NCI-H2227 (cell line): ENCODE measurements around the gene CELF2.

Source experiments
- DNase-seq: peaks from one replicate; lab custom pipeline; 2025; ENCODE audit not compliant: unreplicated experiment; lab: John Stamatoyannopoulos, UW

The CELF2 gene

DNA sequence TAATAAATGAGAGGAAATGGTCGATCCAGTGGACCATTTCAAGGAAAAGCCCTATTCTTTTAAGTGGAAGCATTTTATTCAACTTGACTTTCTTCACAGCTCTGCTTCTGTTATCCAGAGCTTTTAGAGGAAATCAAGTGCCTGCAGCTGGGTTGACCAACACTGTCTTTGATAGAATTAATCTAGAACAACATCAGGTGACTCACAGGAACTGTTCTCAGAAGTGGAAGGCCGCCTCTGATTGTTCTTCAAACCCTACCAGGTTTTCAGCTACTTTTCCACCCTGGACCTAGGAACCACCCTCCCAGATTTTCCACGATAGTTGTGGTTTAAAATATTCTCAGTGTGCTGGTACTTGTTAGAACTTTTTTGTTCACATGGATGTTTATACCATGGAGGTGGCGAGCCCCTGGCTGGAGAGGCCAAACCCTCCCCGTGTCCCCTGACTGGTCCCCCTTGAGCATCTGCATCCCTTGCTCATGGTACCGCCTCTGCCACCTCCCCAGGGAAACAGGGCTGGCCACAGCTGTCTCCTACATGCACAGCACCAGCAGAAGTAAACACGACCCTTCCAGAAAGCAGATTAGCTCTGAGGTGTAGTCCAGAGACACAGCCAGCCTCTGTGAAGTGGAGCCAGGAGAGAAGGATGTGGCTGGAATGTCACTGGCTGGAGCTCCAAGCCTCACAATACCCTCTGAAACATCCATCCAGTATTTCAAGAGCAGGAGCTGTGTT lies 300.4 kb downstream of the CELF2 start:
- no peak for DNase-seq

DNA sequence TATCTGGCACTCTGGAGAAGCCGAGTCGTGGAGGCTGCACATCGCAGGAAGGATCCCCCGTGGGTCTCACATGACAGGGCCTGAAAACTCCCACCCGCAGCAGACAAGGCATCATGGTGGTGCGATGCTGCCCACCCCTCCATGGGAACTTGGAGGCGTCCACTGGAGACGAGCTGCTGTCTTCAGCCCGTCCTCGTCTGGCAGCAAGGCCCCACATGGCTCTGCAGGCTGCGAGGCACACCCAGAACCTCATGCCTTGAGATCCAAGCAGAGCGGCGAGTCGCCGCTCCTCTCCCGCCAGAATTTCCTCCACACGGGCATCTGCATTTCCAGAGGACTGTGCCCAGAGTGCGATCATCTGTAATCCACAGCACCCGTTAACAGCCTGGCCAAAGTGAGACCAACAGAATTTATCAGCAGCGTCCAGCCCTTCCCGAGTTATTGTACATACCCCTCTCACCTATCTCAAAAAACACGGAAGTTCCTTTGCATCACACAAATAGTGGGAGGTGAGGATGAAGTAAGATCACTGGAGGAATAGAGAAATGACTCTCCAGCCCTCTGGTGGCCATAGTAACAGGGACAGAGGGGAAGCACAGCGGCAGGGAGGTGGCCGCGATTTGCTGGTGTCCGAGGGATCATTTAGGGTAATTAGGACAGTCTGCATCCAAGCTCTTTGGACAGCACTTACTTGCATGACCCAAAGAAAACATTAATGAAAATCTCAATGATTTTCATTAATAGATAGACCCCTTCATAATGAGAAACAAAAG lies 301.3 kb downstream of the CELF2 start:
- DNase-seq: no peak

DNA sequence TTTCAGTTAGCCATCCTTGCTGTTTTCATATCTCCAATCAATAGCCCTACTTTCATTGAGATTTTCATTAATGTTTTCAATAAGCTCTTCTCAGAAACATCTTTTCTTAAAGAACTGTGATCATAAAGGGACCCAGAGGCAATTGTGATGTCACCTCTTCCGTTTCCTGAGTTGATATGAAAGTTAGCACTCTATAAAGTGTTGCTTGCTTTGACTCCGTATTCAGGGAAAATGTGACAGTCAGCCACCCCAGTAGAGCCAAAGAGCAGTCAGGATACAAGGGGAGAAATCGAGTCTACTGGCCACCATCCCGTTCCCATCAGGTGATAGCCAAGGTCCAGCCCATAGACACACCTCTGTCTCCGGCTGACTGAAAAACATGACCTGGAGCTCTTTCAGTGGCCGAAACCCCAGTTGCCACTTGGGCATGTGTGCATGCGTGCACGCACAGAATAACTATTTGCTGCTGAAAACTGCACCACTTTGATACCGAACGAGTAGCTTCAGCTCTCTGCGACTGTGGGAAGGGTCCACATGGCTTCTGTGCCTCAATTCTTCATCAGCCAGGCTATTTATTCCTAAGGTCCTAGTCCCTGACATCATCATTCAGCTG lies 302.4 kb downstream of the CELF2 start:
- no peak for DNase-seq

GRCh38 chr10:11320809-11321520 lies 303.3 kb downstream of the CELF2 start:
- no peak for DNase-seq

GRCh38 chr10:11322698-11323097 lies 305.0 kb downstream of the CELF2 start:
- no peak for DNase-seq

DNA sequence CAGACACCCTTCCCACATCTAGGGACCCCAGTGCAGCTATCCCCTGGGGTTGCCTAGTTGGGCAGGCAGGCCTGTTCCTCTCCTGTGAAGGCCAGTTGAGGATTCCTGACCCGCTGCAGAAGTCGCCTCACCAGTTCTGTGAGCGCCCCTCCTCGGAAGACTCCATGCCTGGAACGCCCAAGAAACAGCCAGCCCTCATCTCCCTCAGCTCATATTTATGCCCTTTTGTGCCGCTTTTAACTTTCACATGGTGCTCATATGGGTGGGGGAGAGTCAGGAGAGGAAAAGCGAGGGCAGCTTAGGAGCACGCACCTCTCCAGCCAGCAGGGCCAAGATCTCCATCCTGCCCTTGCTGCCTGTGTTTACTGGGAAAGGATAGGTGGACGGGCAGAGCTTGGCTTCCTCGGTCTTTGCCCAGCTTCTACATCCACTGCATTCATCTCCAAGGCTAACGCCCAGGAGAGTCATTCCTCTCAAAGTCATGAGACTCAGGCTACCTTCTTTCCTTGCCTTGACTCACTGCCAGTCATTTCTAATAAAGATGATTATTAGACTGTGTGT lies 307.2 kb downstream of the CELF2 start:
- no peak for DNase-seq

- no peak for DNase-seq
Observed at GRCh38 chr10:11325817-11326216, 308.1 kb downstream of the CELF2 start.

DNA sequence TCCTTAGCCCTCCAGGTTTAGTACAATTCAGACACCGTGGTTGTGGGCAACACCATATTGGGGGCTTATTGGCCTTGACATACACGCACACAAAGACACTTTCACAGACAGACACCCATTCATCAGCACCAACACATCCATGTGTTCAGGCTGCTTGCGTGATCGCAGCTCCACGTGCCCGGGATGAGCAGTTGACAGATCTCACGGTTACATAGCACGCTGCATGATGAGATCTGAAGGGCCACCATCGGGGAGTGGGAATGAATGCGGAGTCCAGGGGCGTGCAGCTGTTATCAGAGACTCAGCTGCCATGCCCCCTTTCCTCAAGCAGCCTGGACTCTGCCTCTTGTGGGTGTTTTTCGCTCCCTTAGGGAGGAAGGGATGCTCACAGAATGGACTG lies 308.6 kb downstream of the CELF2 start:
- DNase-seq: no peak

DNA sequence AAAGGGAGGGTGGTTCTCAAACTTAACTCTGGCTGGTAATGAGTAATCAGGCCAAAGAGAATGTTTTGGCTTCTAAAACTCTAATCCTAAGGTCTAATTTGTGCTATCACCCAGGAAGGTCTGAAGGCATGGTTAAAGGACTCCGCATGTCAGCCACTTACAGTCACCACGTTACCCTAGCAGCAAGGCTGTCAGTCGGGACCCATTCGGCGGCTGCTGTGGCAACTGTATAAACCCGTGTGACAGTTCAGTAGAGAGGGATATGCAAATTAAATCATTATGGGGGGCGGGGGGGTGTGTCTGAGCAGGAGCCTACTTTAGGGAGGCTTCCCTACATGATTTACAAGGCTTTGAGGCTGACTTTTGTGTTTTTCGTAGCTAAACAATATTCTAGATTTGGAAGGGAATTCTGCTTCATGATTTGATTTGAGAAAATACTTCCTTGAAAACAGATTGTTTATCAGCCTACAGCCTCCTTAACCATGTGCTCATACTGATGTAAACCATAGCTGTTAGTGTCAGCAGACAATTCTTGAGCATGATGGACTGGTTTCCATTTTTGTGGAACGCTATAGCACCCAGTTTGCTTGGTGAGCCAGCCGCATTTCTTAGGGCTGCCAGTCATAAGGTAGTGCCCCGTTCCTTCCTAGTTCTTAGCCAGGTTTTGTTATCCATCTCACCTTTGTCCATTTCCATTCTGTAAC lies 309.4 kb downstream of the CELF2 start:
- DNase-seq: no peak

DNA sequence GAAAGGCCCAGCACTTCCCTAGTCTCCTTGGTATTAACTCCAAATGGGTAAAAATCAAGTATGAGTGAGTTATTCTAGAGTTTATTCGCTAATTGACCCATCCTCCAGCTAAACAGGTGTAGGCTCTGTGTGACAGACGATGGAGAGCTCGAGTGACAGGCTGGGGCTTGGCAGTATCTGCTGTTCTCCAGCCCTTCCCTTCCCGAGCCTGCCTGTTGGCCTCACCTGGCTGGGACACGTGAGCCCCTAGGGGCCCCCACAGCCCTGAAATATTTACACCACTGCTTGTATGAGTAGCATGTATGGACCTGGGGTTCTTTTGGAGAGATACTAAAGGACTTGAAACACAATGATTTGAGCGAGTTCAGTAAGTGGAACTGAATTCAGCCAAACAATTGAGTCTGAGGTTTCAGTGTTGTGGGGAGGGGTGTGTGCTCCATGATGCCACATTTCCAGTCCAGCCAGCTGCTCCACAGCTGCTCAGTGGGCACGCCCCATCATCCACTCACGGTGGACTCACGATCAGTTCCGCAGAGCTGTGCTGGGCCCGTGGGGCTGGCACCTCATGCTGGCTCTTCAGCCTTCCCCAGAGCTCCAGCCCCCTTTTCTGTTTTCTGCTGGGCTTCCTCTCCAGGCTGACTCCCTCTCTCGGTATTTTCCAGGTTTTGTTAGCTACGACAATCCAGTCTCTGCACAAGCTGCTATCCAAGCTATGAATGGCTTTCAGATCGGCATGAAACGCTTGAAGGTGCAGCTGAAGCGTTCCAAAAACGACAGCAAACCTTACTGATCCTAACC lies 310.8 kb downstream of the CELF2 start:
- no peak for DNase-seq

GRCh38 chr10:11329062-11329673 lies 311.5 kb downstream of the CELF2 start:
- DNase-seq: no peak

DNA sequence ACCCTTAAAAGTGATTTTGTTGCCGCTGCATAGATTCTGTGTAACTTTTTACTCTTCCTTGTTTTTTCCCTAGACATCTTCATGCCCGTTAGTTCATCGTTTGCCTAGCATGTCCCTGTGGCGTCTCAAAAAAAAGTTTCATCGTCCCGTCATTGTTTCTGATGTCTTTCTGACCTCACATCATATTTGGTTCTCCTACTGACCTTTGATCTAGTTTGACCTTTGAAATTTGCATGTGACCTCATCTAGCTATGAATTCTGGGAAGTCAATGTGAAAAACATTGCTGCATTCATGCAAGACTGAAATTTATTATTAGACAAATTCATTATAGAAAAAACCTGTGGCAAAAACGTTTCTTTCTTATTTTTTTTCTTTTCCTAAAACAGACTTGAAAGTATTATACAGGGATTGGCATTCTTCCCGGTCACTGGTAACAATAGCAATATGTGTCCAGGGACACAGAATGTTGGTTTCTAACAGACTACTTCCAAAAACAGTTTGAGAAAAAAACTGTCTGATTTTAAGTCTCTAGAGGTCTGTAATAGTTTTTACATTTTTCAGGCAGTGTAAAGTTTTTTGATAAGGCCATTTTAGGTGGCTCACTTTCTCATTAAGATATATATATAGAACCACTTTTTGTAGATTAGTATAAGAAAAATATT lies 312.8 kb downstream of the CELF2 start:
- DNase-seq: no peak

- DNase-seq: no peak
Observed at GRCh38 chr10:11331046-11331577, 313.4 kb downstream of the CELF2 start.

DNA sequence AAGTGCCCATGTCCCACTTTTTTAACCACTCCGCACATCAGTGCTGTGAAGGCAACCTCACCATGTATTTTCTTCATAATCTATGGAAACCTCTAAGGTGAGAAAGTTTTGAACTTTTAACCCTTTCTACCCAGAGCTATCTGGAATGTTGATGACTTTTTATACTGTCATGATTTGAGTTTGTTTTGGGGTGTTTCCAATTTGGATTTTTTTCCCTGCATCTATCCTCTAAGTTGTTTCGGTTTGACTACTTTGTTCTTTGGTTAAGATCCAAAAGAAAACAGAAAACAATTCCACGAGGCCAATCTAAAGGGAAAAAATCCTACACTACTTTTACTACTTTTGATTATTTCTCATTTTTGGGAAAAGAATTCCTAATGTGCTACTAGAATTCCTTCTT lies 314.1 kb downstream of the CELF2 start:
- no peak for DNase-seq

GRCh38 chr10:11332846-11333245 lies 315.2 kb downstream of the CELF2 start:
- no peak for DNase-seq

DNA sequence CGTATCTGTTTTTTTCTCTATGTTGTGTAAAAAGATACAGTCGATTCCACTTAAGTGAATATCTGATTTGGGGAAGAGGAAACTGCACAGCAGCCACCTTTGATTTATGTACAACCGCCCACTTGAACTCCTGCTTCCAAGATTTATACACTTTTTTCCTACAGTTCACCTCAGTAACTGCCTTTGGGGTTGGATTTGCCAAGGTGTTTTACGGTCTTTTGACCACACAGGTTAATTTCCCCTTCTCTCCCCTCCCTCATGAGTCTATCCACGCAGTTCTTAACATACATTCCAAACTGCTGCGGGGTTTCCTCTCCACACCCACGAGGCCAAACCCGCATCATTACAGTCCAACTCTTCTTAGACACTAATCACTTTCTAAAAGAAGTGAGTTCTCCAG lies 316.8 kb downstream of the CELF2 start:
- no peak for DNase-seq

DNA sequence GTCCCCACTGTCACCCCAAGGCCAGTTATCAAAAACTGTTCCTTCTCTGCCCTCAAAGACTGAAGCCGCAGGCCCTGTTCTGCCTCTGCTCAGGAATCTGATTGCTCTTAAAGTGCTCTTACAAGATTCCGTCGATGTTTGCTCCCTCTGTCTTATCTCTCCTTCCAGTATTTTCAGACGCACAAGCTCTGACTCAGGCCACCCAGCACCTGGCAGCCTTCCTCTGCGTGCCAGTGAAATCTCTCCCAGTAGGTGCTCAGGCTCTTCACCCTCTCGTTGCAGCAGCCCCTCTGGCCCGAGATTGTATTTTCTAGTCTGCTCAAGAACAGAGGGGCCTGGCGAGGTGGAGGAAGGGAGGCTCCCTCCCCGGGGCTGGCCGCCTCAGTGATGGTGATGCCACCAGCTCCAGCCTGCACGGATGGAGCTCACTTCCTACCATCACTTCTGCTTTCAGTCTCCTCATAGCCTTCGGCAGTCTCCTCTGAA lies 317.5 kb downstream of the CELF2 start:
- no peak for DNase-seq

- DNase-seq: no peak
Observed at GRCh38 chr10:11335881-11336430, 318.3 kb downstream of the CELF2 start.
